ENCODE measurements around the gene OR2L8.

OR2L8 gene

GRCh38 chr1:247948558-247948957 is at the start of gene OR2L8:
Gene OR2L8, plus strand, starts transcription at chr1:247948858. Its CDS starts 0 bp downstream, at chr1:247948858.
- DNase-seq (ENCODE audit: low spot score): no peak

- DNase-seq (ENCODE audit: low spot score): no peak
Measured at GRCh38 chr1:247904122-247904521, 44.5 kb upstream of the OR2L8 start.

GRCh38 chr1:247905181-247905580 is 43.5 kb upstream of the OR2L8 start:
- DNase-seq (ENCODE audit: low spot score): no peak

- DNase-seq (ENCODE audit: low spot score): no peak
Measured at GRCh38 chr1:247905910-247906503, 42.7 kb upstream of the OR2L8 start.

- peak; percentile 19 for DNase-seq (ENCODE audit: low spot score)
Measured at GRCh38 chr1:247906504-247907047, 42.1 kb upstream of the OR2L8 start.

- DNase-seq (ENCODE audit: low spot score): no peak
Measured at GRCh38 chr1:247908766-247909165, 39.9 kb upstream of the OR2L8 start.

GRCh38 chr1:247913786-247914185 is 34.9 kb upstream of the OR2L8 start:
- no peak for DNase-seq (ENCODE audit: low spot score)

GRCh38 chr1:247914941-247915662 is 33.6 kb upstream of the OR2L8 start:
- no peak for DNase-seq (ENCODE audit: low spot score)

- no peak for DNase-seq (ENCODE audit: low spot score)
Measured at GRCh38 chr1:247919952-247920351, 28.7 kb upstream of the OR2L8 start, which contains the start of gene OR2T8. Gene OR2T8, plus strand, starts transcription at chr1:247920252. Its CDS starts 766 bp downstream, at chr1:247921018.

- no peak for DNase-seq (ENCODE audit: low spot score)
Measured at GRCh38 chr1:247923941-247924340, 24.7 kb upstream of the OR2L8 start.

GRCh38 chr1:247924868-247925267 is 23.8 kb upstream of the OR2L8 start, which contains the start of gene OR2AJ1:
Gene OR2AJ1, plus strand, starts transcription at chr1:247924889. Its CDS starts 8,880 bp downstream, at chr1:247933769.
- no peak for DNase-seq (ENCODE audit: low spot score)

GRCh38 chr1:247933989-247934388 is 14.7 kb upstream of the OR2L8 start:
- DNase-seq (ENCODE audit: low spot score): no peak

- DNase-seq (ENCODE audit: low spot score): no peak
Measured at GRCh38 chr1:247935781-247936180, 12.9 kb upstream of the OR2L8 start.

GRCh38 chr1:247936415-247936814 is 12.2 kb upstream of the OR2L8 start:
- no peak for DNase-seq (ENCODE audit: low spot score)

- DNase-seq (ENCODE audit: low spot score): peak; percentile 60
Measured at GRCh38 chr1:247936965-247937734, 11.5 kb upstream of the OR2L8 start.

GRCh38 chr1:247942624-247943023 is 6.0 kb upstream of the OR2L8 start:
- no peak for DNase-seq (ENCODE audit: low spot score)

- DNase-seq (ENCODE audit: low spot score): no peak
Measured at GRCh38 chr1:247953408-247953807, 4.8 kb downstream of the OR2L8 start.

GRCh38 chr1:247961791-247962190 is 13.1 kb downstream of the OR2L8 start:
- DNase-seq (ENCODE audit: low spot score): no peak

GRCh38 chr1:247962911-247963588 is 14.4 kb downstream of the OR2L8 start:
- DNase-seq (ENCODE audit: low spot score): no peak

GRCh38 chr1:247964933-247965332 is 16.3 kb downstream of the OR2L8 start, which contains the start of gene OR2AK2:
Gene OR2AK2, plus strand, starts transcription at chr1:247965233. Its CDS starts 144 bp downstream, at chr1:247965377.
- no peak for DNase-seq (ENCODE audit: low spot score)

GRCh38 chr1:247966532-247967204 is 18.0 kb downstream of the OR2L8 start:
- DNase-seq (ENCODE audit: low spot score): no peak

All from Ammon's horn (tissue), 1 donor.